DMS53 treated with DMSO at 0.1 percent for 48 hours (cell line): ENCODE measurements around the gene UQCC2.

Source experiments
- DNase-seq: peaks from one replicate; lab custom pipeline; 2025; ENCODE audit not compliant: unreplicated experiment; lab: John Stamatoyannopoulos, UW

UQCC2 gene

GRCh38 chr6:33658982-33659689 is 52.4 kb downstream of the UQCC2 start:
- no peak for DNase-seq

- no peak for DNase-seq
Measured at GRCh38 chr6:33656844-33657243, 54.7 kb downstream of the UQCC2 start.

- DNase-seq, result no peak
Measured at GRCh38 chr6:33654831-33655554, 56.5 kb downstream of the UQCC2 start.

GRCh38 chr6:33652002-33652401 is 59.5 kb downstream of the UQCC2 start:
- DNase-seq, result no peak

GRCh38 chr6:33651403-33651802 is 60.1 kb downstream of the UQCC2 start:
- no peak for DNase-seq
